IPS-20b (cell line): ENCODE measurements around the gene HSD3B7.

ENCODE experiments used
- H3K27ac ChIP-seq: one replicate; pipeline ENCODE4 v1.5.1; 2013; ENCODE audit warnings: low read length
- H3K27me3 ChIP-seq: 2 replicates; pipeline ENCODE4 v1.6.1; 2013; ENCODE audit warnings: mild to moderate bottlenecking, low read length, inconsistent platforms; ENCODE audit not compliant: insufficient read depth
- H3K36me3 ChIP-seq: 2 replicates; pipeline ENCODE4 v1.6.1; 2013; ENCODE audit warnings: low read depth, mild to moderate bottlenecking, inconsistent platforms, low read length, moderate library complexity; ENCODE audit not compliant: insufficient read depth
- H3K4me1 ChIP-seq: 2 replicates; pipeline ENCODE4 v1.6.1; 2013; ENCODE audit warnings: mild to moderate bottlenecking, control low read depth, inconsistent platforms, low read length, moderate library complexity; ENCODE audit not compliant: insufficient read depth
- H3K4me3 ChIP-seq: 2 replicates; pipeline ENCODE4 v1.5.1; 2013; ENCODE audit warnings: mild to moderate bottlenecking, low read length, inconsistent platforms
- H3K9ac ChIP-seq: 2 replicates; pipeline ENCODE4 v1.6.1; 2013; ENCODE audit warnings: low read depth, mild to moderate bottlenecking, inconsistent platforms, low read length, moderate library complexity
- H3K9me3 ChIP-seq: 2 replicates; pipeline ENCODE4 v1.6.1; 2013; ENCODE audit warnings: mild to moderate bottlenecking, low read depth, low read length, inconsistent platforms; ENCODE audit not compliant: insufficient read depth

Gene HSD3B7

DNA sequence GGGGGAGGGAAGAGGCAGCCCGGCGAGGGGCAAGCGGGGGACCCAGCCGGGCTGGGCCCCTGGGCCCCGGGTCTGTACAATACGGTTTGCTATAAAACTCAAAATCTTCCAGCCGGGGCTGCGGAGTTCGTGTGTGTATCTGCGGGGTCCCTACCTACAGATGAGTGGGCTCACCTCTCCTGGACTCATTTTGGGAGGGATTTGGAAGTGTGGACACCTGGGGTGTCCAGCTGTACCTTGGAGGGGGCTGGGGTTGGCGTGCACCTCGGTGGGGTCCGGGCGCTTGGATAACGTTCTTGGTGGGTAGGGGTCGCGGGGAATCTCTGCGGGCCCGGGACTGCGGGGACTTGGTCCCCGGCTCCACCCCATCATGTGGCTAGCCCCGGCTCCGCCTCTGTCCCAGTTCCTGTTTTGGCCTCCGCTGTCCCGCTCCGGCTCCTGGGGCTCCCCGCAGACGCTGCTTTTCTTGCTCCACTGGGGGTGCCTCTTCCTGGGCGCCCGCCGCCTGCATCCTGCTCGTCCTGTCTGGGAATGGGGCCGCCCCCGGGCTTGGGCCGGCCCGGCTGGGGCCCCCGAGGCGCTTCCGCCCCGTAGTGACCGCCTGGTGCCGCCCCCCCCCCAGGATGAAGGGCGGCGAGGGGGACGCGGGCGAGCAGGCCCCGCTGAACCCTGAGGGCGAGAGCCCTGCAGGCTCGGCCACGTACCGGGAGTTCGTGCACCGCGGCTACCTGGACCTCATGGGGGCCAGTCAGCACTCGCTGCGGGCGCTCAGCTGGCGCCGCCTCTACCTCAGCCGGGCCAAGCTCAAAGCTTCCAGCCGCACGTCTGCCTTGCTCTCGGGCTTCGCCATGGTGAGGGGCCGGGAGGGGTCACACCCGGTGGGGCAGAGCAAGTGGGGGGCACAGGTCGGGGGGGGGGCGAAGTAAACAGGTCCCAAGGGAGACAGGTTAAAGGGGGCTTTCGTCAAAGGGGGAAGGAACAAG, 36.0 kb upstream of the HSD3B7 start, which contains the start of gene ORAI3:
Gene ORAI3 (plus strand): TSS at position 402 of the 983 bp plus-strand sequence. CDS start 222 bp downstream, at position 624.
- Histone ChIP-seq H3K9me3 (no peaks in the 10 kb centered on the region), H3K9ac (peak within 1 kb of the TSS; percentile 93), H3K4me1 (peaks cover 6% of the 10 kb centered on the region; the same call in 1 of the 2 replicates), H3K27me3 (no peaks in the 10 kb centered on the region), H3K36me3 (peaks cover 16% of the 10 kb centered on the region), H3K4me3 (peak within 1 kb of the TSS; percentile 89), H3K27ac (peak within 1 kb of the TSS; percentile 96)

DNA sequence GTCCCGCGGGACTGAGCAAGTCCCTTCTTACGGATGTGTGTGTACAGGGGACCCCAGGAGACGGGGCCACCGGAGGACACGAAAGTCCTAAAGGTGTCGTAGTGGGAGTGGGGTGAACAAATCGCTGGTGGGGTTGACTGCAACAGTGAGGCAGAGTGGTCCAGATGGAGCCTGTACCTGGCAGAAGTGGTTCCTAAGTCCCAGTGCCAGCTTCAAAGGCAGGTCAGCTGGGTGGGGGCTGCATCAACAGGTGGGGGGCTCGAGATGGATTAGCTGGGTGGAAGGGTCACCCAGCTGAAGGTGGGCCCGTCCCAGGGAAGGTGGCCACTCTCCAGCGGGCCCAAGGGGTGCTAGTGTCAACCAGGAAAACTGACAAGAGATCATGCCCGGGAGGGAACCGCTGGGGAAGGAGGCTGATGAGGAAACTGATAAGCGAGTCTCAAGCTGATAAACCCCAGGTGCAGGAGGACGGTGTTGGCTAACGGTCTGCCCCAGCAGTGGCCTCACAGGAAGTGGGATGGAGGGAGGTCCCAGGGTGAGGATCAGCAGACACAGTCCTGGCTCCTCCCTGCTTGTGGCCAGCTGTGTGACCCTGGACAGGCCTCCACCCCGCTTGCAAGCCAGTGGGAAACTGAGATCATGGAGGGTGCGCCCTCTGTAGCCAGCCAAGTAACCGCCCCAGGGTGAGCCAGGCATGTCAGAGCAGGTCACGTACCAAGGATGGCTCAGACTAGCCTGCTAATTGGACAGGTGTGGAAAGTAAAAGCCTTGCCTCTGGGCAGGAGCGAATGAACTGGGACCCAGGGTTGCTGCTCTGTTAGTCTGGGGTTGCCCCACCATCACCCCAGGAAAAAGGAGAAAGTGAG, 35.1 kb upstream of the HSD3B7 start:
- Histone ChIP-seq H3K9ac (peak overlapping the region; percentile 93), H3K4me1 (peaks cover 6% of the 10 kb centered on the region; the same call in 1 of the 2 replicates), H3K27ac (peak overlapping the region; percentile 96), H3K9me3 (no peaks in the 10 kb centered on the region), H3K27me3 (no peaks in the 10 kb centered on the region), H3K4me3 (peak overlapping the region; percentile 89), H3K36me3 (peaks cover 8% of the 10 kb centered on the region; the same call in 1 of the 2 replicates)

DNA sequence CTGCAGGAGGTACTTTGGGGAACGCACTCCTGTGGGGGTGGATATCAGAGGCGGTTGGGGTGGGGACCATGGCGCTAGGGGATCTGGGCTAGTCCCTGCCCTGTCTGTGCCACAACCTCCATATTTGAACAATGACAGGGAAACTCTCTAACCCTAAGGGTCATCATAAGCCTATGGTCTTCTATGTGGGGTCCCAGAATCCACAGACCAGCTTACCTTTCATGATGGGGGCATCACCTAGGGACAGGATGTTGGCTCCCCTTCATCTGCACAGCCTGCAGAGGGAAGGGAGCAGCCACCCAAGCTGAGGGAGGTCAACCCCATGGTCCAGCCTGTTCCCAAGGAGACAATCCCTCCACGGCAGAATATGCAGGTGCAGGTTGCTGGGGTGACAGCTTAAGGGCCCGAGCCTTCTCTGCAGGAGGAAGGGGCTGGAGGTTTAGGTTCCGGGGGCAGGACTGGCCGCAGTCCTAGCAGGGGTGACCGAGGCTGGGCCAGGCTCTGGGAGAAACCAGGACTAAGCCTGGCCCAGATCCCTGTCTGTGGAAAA, 34.4 kb upstream of the HSD3B7 start:
- peak overlapping the region; percentile 93; the same call in 1 of the 2 replicates for H3K9ac ChIP-seq
- H3K36me3 ChIP-seq = peaks cover 8% of the 10 kb centered on the region; the same call in 1 of the 2 replicates
- H3K27ac ChIP-seq = no peak overlapping the region
- peak overlapping the region; percentile 89; the same call in 1 of the 2 replicates for H3K4me3 ChIP-seq
- no peaks in the 10 kb centered on the region for H3K27me3 ChIP-seq
- no peaks in the 10 kb centered on the region for H3K9me3 ChIP-seq
- peaks cover 6% of the 10 kb centered on the region; the same call in 1 of the 2 replicates for H3K4me1 ChIP-seq

DNA sequence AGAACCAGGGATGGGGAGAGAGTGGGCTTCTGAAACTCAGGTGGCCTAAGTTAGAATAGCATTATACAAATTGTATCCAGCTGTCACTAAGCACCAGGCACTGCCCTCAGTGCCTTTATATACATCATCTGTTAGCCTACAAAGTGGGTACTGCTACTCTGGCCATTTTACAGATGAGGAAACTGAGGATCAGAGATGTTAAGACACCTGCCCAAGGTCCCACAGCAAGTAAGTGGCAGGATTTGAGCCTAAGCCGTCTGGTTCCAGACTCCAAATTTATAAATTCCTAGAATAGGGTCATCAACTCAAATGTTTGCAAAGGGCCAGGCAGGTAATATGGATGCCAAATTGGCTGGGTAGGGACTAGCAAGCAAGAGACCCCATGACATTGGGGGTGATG, 33.8 kb upstream of the HSD3B7 start:
- Histone ChIP-seq H3K27me3 (no peaks in the 10 kb centered on the region), H3K9me3 (no peaks in the 10 kb centered on the region), H3K4me3 (no peak overlapping the region), H3K36me3 (0 out of 2 replicates have a peak, but pooled peaks cover 3% of the 10 kb centered on the region), H3K9ac (no peak overlapping the region), H3K4me1 (peaks cover 6% of the 10 kb centered on the region; the same call in 1 of the 2 replicates), H3K27ac (no peak overlapping the region)

DNA sequence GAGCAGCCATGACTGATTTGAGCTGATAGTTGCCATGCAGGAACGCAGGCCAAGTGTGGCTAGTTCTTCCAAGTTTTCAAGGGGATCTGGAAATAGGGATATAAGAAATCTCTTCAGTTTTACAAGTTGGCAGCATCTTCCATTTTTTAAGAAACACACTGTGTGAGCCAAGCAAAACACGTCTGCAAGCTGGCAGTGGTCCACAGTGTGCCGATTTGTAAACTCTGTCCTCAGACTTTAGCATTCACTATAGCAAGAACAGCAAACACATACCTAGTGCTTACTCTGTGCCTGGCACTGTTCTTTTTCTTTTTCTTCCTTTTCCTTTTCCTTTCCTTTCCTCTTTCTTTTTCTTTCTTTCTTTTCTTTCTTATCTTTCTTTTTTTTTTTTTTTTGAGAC, 33.3 kb upstream of the HSD3B7 start:
- no peaks in the 10 kb centered on the region for H3K36me3 ChIP-seq
- H3K27ac ChIP-seq = no peak overlapping the region
- H3K4me3 ChIP-seq = no peak overlapping the region
- H3K9me3 ChIP-seq = no peaks in the 10 kb centered on the region
- peaks cover 6% of the 10 kb centered on the region; the same call in 1 of the 2 replicates for H3K4me1 ChIP-seq
- H3K9ac ChIP-seq = no peak overlapping the region
- no peaks in the 10 kb centered on the region for H3K27me3 ChIP-seq

DNA sequence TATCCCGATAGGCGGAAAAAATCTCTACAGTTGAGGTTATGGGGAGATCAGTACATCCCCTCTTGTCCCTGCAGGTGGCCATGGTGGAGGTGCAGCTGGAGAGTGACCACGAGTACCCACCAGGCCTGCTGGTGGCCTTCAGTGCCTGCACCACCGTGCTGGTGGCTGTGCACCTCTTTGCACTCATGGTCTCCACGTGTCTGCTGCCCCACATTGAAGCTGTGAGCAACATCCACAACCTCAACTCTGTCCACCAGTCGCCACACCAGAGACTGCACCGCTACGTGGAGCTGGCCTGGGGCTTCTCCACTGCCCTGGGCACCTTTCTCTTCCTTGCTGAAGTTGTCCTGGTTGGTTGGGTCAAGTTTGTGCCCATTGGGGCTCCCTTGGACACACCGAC, 31.9 kb upstream of the HSD3B7 start:
- Histone ChIP-seq H3K4me3 (no peak overlapping the region), H3K9ac (no peak overlapping the region), H3K27ac (no peak overlapping the region), H3K27me3 (no peaks in the 10 kb centered on the region), H3K9me3 (no peaks in the 10 kb centered on the region), H3K36me3 (no peaks in the 10 kb centered on the region), H3K4me1 (0 out of 2 replicates have a peak, but pooled peaks cover 3% of the 10 kb centered on the region)

DNA sequence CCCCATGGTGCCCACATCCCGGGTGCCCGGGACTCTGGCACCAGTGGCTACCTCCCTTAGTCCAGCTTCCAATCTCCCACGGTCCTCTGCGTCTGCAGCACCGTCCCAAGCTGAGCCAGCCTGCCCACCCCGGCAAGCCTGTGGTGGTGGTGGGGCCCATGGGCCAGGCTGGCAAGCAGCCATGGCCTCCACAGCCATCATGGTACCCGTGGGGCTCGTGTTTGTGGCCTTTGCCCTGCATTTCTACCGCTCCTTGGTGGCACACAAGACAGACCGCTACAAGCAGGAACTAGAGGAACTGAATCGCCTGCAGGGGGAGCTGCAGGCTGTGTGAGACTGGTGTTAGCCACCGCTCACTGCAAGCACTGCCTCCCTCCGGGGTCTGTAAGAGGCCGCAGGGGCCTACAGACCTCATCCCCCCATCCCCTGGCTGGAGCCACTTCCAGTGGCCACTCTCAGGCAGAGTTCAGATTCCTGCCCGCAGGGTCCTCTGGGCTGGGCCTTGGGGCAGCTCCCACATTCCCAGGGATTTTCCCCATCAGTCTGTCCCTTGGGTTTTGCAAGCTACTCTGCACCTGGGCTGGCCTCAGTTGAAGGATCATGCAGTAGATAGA, 31.4 kb upstream of the HSD3B7 start:
- H3K4me3 ChIP-seq = no peak overlapping the region
- no peaks in the 10 kb centered on the region for H3K9me3 ChIP-seq
- no peaks in the 10 kb centered on the region for H3K27me3 ChIP-seq
- H3K4me1 ChIP-seq = 0 out of 2 replicates have a peak, but pooled peaks cover 3% of the 10 kb centered on the region
- H3K36me3 ChIP-seq = no peaks in the 10 kb centered on the region
- no peak overlapping the region for H3K27ac ChIP-seq
- H3K9ac ChIP-seq = no peak overlapping the region

DNA sequence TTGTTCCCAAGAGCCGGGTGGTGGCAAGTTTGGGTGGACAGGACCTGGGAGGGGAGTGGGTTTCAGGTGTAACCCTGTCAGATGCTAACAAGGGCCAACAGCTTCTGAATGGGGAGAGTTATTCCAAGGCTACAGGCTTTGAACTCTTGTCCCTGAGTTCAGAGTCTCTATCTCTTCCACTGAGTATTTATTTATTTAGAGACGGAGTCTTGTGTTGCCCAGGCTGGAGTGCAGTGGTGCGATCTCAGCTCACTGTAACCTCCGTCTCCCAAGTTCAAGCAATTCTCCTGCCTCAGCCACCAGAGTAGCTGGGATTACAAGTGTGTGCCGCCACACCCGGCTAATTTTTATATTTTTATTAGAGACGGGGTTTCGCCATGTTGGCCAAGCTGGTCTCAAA, 30.0 kb upstream of the HSD3B7 start:
- Histone ChIP-seq H3K27me3 (no peaks in the 10 kb centered on the region), H3K9ac (no peak overlapping the region), H3K4me1 (0 out of 2 replicates have a peak, but pooled peaks cover 3% of the 10 kb centered on the region), H3K9me3 (no peaks in the 10 kb centered on the region), H3K4me3 (no peak overlapping the region), H3K36me3 (peaks cover 13% of the 10 kb centered on the region), H3K27ac (no peak overlapping the region)

DNA sequence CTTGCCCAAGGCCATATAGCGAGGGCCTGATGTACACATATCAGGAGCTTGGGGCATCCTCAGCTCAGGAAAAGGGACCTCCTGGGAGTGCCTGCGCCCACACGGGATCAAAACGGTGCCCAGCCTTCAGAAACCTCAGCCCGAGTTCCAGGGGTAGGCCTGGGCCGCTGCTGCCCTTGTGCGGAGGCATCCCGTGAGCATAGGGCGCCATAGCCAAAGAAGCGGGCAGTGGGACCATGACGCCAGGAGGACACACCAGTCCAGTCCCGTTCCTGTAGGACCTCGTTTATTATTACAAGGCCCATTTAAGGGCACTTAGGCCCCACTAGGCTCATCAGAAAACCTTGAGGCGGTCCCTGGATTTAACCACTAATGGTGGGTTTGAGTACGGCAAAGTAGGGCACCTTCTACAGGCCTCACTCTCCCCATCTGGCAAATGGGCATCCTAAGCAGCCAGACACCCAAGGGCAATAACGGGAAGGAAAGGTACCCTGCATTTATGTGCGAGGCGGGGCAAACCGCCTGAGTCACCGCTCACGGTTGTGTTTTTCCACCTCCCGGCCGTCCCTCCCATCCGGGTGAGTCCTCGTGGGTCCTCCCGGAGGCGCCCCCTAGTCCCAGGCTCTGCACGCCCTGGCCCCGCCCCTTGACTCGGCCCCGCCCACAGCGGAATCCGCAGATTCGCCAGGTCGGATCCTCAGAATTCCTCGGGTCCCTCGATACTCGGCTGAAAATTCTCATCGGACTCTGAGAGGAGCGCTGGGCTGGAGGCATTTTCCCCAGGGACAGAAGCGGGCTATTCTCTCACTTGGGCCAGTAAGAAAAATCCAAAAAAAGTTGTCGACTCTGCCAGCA, 28.2 kb upstream of the HSD3B7 start:
- Histone ChIP-seq H3K9ac (peak overlapping the region; percentile 97), H3K27ac (peak overlapping the region; percentile 95), H3K9me3 (no peaks in the 10 kb centered on the region), H3K36me3 (peaks cover 31% of the 10 kb centered on the region), H3K4me1 (no peaks in the 10 kb centered on the region), H3K27me3 (no peaks in the 10 kb centered on the region), H3K4me3 (peak overlapping the region; percentile 88)

DNA sequence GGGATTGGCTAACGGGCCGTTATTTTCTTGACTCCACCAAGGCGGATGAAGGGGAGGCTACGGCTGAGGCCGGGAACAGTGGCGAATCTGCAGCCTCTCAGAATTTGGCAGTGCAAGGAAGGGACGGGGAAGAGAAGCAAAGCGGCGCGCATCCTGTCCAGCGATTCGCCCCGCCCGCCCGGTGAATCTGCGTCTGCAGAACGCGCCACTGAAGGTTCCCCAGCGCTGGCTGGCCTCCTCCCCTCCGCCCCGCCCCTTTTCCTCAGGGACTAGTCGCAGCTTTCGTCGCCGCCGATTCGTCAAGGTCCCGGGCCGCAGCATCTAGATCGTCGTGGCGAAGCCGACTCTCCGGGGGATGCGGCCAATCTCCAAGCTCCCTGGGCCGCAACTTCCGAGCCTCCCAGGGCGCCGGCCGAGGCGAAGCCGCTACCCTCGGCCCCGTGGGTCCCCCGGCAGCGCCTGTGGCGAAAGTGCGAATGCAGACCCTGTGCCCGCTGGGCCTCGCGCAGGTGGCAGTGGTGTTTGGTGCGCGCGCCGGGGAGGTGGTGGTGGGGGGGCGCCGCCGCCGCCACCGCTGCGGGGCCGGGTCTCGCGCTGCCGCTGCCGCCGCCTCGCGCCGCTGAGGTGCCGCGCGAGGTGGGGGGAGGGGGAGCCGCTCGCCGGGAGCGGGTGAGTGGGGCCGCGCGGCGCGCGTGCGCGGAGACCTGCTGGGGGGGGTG, 27.4 kb upstream of the HSD3B7 start, which contains the start of gene SETD1A:
Gene SETD1A (plus strand): TSS at position 299 of the 719 bp plus-strand sequence. CDS start 978 bp downstream, outside the sequence.
- Histone ChIP-seq H3K4me3 (peak within 1 kb of the TSS; percentile 88), H3K9ac (peak within 1 kb of the TSS; percentile 97), H3K36me3 (peaks cover 39% of the 10 kb centered on the region), H3K9me3 (no peaks in the 10 kb centered on the region), H3K4me1 (no peaks in the 10 kb centered on the region), H3K27me3 (no peaks in the 10 kb centered on the region), H3K27ac (peak within 1 kb of the TSS; percentile 95)
